ENCODE data around the gene SLC5A10.
"Not testable (repeated sequence)": the region's sequence is repeated elsewhere in the genome, so short reads cannot be mapped to it uniquely, and the experiment has no call there.

SLC5A10 gene

GRCh38 chr17:19021011-19021621 is 69.2 kb downstream of the SLC5A10 start:
- DNase-seq, result not testable (repeated sequence)

GRCh38 chr17:19021622-19022083 is 69.7 kb downstream of the SLC5A10 start:
- peak; percentile 64 for DNase-seq

GRCh38 chr17:19022128-19022527 is 70.2 kb downstream of the SLC5A10 start:
- DNase-seq, result no peak

- no peak for DNase-seq
Observed at GRCh38 chr17:19022747-19023146, 70.8 kb downstream of the SLC5A10 start.

GRCh38 chr17:19023209-19023999 is 71.4 kb downstream of the SLC5A10 start:
- DNase-seq, result no peak

- no peak for DNase-seq
Observed at GRCh38 chr17:19024101-19025078, 72.4 kb downstream of the SLC5A10 start.

- not testable (repeated sequence) for DNase-seq
Observed at GRCh38 chr17:19028671-19029070, 76.7 kb downstream of the SLC5A10 start.

GRCh38 chr17:19029740-19030139 is 77.8 kb downstream of the SLC5A10 start:
- DNase-seq, result not testable (repeated sequence)

- not testable (repeated sequence) for DNase-seq
Observed at GRCh38 chr17:19030771-19031449, 78.9 kb downstream of the SLC5A10 start.

GRCh38 chr17:19031729-19032128 is 79.8 kb downstream of the SLC5A10 start:
- DNase-seq, result peak; percentile 66

GRCh38 chr17:19032377-19032988 is 80.5 kb downstream of the SLC5A10 start:
- DNase-seq, result not testable (repeated sequence)

- DNase-seq, result not testable (repeated sequence)
Observed at GRCh38 chr17:19036186-19036585, 84.2 kb downstream of the SLC5A10 start.

- not testable (repeated sequence) for DNase-seq
Observed at GRCh38 chr17:19037547-19037946, 85.6 kb downstream of the SLC5A10 start.

GRCh38 chr17:19038007-19038406 is 86.0 kb downstream of the SLC5A10 start:
- DNase-seq, result not testable (repeated sequence)

- not testable (repeated sequence) for DNase-seq
Observed at GRCh38 chr17:19038730-19039129, 86.8 kb downstream of the SLC5A10 start.

GRCh38 chr17:19040350-19040749 is 88.4 kb downstream of the SLC5A10 start:
- DNase-seq, result not testable (repeated sequence)

GRCh38 chr17:19041871-19042270 is 89.9 kb downstream of the SLC5A10 start:
- DNase-seq, result not testable (repeated sequence)

GRCh38 chr17:19042369-19042768 is 90.4 kb downstream of the SLC5A10 start:
- DNase-seq, result not testable (repeated sequence)

GRCh38 chr17:19043032-19043431 is 91.1 kb downstream of the SLC5A10 start:
- DNase-seq, result not testable (repeated sequence)

- DNase-seq, result not testable (repeated sequence)
Observed at GRCh38 chr17:19044643-19045042, 92.7 kb downstream of the SLC5A10 start.

GRCh38 chr17:19046782-19047375 is 94.9 kb downstream of the SLC5A10 start, which contains the start of gene GRAP:
TSS of gene GRAP (minus strand) at chr17:19046957. CDS start at chr17:19046926, 31 bp downstream.
- DNase-seq, result not testable (repeated sequence)

Measured in stimulated activated CD4-positive, alpha-beta T cell treated with anti-CD3 and anti-CD28 coated beads, Interleukin-15, amount 100 ng/mL, for 24 hours (primary cell).